ENCODE data around the gene ULBP2.

DNA sequence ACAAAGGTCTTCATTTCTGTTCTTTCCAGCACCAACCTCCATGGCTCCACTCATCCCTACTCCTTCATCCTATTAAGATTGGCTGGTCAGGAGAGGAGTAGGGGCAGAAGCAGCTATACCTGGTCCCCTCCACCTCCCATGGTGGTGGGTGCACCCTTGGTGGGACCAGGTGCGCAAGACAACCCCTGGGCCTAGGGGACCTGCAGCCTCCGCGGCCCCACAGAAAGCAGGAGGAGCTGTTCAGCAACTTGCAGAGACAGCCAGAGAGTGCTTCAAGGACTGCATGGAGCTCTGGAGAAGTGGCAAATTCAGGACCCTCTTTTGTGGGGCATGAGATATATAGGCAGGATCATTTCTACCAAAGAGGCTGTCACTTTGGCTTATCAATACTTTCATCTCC, 9.8 kb downstream of the ULBP2 start:
- TF ChIP-seq, protein P1, sequence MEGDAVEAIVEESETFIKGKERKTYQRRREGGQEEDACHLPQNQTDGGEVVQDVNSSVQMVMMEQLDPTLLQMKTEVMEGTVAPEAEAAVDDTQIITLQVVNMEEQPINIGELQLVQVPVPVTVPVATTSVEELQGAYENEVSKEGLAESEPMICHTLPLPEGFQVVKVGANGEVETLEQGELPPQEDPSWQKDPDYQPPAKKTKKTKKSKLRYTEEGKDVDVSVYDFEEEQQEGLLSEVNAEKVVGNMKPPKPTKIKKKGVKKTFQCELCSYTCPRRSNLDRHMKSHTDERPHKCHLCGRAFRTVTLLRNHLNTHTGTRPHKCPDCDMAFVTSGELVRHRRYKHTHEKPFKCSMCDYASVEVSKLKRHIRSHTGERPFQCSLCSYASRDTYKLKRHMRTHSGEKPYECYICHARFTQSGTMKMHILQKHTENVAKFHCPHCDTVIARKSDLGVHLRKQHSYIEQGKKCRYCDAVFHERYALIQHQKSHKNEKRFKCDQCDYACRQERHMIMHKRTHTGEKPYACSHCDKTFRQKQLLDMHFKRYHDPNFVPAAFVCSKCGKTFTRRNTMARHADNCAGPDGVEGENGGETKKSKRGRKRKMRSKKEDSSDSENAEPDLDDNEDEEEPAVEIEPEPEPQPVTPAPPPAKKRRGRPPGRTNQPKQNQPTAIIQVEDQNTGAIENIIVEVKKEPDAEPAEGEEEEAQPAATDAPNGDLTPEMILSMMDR (IDR thresholded peaks at IDR 0.05; ENCODE audit: low read depth, low read length) = no peak
- no peak for TF ChIP-seq EZH2phosphoT487 (IDR thresholded peaks at IDR 0.05; ENCODE audit: low read depth)

Measured in OCI-LY3 (cell line).